GM19452 (cell line): Measurements from ENCODE around the gene TBC1D23.
A peak's percentile ranks its signal among the peaks of the same experiment; 100 is the strongest.
"Not testable (repeated sequence)": the region's sequence is repeated elsewhere in the genome, so short reads cannot be mapped to it uniquely, and the experiment has no call there.

Experiments used
- ATAC-seq: cut with Tn5 transposase; IDR thresholded peaks from one replicate; pipeline ENCODE4 v1.9.1; 2021; ENCODE audit not compliant: unreplicated experiment

The TBC1D23 gene

DNA sequence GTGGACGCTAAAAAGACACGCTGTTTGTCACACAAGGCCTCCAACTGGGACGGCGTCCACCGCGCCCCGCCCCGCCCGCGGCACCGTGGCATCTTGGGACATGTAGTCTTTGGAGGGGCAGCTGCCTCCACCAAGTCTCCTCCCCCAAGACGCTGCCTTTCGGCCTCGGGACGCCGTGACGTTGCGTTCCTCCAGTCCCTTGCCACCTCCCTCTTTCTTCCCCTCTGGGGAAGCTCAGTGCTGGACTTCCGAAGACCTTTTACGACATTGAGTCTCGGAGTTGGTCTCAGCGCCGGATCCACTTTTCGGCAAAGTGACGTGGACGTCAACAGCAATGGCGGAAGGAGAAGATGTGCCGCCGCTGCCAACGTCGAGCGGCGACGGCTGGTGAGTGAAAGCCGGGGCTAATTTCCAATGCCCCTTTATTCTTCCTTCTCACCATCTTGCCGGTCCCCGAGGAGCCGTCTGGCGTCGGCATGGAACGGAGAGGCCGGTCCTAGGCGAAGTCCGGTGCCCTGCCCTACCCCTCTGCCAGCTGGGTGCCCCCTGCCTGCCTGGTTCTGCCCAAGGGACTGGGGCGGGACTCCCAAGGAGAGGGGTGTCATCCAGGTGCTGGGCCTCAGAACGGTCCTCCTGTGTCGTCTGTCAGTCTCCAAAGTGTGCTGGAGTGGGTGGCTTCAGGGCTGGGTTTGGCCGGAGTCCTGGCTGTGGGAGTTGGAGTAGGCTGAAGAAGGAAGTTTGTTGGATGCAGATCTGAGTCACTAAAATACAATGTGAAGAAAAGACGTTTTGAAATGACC lies at the start of gene TBC1D23:
TBC1D23 (plus strand) TSS at position 308 of the 800 bp plus-strand sequence; CDS start at position 335, 27 bp downstream.
- peak; percentile 100 for ATAC-seq

DNA sequence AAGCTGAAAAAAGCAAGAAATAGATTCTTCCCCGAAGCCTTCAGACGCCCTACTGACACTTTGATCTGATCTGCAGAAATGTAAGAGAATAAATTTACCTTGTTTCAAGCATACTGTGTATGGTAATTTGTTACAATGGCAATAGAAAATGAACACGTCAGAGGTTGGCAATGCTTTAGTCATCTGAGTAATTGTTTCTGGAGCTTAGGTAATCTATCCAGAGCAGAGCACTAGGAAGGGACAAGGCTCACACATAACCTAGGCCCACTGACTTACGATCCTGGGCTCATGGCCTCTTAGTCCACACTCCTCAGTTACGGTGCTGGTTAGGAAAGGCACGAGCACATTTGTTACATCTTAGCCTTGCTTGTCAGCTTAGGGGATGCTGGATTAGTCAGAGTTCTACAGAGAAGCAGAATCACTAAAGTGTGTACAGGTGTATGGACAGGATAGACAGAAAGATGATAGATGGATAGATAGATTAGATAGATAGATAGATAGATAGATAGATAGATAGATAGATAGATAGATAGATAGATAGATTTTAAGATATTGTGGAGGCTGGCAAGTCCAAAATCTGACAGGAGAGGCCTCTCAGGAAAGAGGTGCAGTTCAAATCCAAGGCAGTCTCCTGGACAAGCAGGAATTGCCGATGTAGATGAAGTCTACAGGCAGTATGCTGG lies 46.8 kb upstream of the TBC1D23 start:
- ATAC-seq, result no peak

DNA sequence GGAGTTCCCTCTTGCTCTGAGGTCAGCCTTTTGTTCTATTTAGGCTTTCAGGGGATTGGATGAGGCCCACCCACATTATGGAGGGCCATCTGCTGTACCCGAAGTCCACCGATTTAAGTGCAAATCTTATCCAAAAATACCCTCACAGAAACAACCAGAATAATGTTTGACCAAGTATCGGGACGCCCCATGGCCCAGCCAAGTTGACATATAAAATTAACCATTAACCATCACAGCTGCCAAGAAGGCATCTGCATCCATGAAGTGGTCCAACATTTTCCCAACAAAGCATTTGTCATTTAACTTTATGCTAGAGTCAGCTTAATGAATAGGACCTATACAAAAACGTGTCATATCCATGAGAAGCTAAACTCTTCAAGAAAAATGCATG lies 46.2 kb upstream of the TBC1D23 start:
- no peak for ATAC-seq

DNA sequence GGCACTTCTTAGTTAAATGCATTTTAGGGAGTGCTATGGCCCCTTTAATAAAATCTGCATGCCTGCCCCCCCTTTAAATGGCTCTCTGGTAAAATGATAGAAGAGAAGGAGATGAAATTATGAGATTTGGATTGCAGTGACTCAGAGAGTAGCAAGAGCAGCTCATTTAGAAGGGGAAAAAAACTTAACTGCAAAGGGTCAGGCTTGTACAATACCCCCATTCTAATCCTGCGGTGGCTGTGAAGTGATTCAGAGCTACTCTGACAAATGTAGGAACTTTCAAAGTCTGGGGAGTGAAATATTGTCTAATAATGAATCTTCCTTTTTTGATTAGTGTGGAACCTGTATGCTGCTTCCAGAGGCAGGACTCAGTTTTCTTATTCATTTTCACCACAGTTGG lies 44.1 kb upstream of the TBC1D23 start:
- ATAC-seq, result no peak

DNA sequence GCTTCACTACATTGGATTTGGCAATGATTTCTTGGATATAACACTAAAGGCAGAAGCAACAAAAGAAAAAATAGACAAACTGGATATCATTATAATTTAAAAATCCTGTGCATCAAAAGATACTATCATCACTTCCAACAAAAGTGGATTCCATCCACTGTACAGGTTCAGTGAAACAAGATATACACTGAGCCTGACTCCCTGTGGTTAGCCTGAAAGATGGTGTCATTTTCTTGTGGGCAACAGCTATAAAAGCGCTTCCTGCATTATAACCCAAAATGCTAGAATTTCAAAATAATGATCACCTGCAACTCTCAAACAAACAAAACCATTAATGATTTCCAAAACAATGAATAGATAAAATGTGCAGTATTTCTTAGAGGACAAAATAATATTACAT lies 39.6 kb upstream of the TBC1D23 start:
- ATAC-seq, result no peak

DNA sequence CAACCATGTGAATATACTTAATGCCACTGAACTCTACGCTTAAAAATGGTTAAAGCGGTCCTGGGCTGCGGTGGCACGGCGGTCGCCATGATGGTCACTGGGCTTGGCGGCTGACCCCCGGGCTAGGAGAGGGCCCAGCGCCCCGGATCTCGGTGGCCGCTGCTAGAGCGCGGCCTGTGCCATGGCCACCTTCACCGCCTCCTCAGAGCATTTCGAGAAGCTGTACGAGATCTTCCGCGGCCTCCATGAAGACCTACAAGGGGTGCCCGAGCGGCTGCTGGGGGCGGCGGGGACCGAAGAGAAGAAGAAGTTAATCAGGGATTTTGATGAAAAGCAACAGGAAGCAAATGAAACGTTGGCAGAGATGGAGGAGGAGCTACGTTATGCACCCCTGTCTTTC lies 35.6 kb upstream of the TBC1D23 start:
- ATAC-seq, result no peak

DNA sequence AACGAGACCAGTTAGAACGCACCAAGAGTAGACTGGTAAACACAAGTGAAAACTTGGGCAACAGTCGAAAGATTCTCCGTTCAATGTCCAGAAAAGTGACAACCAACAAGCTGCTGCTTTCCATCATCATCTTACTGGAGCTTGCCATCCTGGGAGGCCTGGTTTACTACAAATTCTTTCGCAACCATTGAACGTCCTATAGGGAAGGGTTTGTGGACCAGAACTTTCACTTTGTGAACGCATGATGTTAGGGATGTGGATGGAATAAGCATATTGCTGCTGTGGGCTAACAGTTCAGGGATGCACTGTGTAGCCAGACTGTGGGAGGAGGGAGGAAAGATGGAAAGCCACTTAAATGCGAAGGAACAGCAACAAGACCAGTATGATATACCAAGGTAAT lies 34.9 kb upstream of the TBC1D23 start:
- ATAC-seq, result no peak

DNA sequence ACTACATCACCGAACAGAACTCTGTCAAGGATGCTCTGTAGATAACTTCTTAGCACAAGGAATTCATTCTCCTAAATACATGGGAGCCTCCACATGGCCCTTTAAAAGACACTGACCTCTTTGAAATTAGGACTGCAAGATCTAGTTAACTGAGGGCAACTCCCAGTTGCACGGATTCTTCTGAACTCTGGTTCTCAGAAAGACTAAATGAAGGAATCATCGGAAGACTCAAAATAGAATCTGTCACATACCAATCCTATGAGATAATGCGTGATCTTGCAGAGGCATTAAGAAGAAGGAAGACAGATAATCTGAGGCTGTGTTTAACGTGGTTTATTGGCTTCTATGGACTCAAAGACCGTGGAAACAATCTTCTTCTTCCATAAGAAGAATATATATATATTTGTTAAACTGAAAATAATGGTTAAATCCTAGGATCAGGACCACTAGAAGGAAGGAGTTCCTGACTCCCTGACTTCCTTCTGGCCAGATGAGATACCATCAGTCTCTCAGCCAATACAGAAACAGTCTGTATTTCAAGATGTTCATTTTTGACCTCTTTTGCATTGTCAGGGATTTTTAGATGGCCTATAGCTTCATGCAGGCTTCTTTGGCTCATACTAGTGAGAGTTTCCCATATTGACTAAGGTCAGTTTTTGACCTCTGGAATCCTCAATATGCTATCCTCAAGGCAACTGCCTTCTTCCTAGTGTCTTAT lies 33.9 kb upstream of the TBC1D23 start:
- no peak for ATAC-seq

DNA sequence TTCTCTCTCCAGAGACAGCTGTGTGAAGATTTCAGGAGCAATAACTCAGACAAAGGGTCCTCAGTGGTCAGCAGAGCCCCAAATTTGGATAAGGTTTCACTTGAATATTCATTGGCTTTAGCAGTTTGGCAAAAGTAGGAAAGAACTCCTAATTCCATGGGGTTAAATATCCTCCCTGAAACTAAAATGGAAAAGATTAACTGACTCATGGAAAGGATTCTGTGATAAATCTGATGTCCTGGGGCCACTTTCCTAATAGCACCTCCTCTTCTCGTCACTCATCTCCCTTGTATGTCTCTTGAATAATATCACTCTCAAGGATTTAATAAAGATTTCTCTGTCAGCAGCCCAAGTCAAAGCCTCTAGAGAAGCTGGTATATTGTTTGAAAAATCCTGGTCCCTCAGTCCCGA lies 33.3 kb upstream of the TBC1D23 start:
- no peak for ATAC-seq

DNA sequence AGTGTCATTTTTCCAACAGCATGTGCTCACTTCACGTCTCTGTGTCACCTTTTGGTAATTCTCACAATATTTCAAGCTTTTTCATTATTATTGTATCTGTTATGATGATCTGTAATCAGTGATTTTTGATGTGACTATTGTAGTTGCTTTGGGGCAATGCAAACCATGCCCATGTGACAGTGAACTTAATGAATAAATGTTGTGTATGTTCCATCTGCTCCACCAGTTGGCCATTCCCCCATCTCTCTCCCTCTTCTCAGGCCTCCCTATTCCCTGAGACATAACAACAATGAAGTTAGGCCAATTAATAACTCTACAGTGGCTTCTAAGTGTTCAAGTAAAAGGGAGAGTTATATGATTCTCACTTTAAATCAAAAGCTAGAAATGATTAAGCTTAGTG lies 32.5 kb upstream of the TBC1D23 start:
- no peak for ATAC-seq

DNA sequence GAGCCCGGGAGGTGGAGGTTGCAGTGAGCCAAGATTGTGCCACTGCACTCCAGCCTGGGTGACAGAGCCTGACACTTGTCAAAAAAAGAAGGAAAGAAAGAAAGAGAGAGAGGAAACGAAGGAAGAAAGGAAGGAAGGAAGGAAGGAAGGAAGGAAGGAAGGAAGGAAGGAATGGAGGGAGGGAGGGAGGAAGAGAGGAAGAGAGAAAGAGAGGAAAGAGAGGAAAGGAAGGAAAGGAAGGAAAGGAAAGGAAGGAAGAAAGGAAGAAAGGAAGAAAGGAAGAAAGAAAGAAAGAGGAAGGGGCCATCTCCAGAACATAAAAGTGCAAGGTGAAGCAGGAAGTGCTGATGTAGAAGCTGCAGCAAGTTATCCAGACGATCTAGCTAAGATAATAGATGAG lies 31.6 kb upstream of the TBC1D23 start:
- not testable (repeated sequence) for ATAC-seq

DNA sequence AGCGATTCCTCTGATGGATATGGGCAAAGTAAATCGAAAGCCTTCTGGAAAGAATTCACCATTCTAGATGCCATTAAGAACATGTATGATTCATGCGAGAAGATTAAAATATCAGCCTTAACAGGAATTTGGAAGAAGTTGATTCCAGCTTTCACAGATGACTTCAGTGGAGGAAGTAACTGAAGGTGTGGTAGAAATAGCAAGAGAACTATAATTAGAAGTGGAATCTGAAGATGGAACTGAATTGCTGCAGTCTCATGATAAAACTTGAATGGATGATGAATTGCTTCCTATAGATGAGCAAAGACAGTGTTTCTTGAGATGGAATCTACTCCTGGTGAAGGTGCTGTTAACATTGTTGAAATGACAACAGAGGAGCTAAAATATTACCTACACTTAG lies 30.1 kb upstream of the TBC1D23 start:
- ATAC-seq, result no peak

DNA sequence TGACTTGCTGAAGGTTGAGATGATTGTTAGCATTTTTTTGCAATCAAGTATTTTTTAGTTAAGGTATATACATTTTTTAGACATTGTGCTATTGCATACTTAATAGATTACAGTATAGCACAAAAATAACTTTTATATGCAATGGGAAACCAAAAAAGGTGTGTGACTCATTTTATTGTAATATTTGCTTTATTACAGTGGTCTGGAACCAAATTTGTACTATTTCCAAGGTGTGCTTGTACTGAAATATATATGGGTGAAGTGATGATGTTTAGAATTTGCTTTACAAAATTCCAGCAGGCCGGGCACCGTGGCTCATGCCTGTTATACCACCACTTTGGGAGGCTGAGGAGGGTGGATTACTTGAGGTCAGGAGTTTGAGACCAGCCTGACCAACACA lies 29.1 kb upstream of the TBC1D23 start:
- ATAC-seq, result no peak

DNA sequence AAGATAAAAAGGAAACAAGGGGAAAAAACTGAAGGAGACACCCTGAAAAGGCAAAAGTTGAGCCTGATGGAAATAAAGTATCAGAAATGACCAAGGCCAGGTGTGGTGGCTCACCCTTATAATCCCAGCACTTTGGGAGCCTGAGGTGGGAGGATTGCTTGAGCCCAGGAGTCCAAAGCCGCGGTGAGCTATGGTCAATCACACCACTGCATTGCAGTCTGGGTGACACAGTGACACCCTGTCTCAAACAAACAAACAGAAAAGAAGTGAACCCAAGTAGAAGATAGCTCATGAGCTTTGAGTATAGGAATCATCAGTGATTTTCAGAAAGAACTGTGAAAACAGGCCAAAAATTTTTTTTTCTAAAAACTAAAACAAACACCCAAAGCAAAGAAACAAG lies 26.4 kb upstream of the TBC1D23 start:
- ATAC-seq, result no peak

DNA sequence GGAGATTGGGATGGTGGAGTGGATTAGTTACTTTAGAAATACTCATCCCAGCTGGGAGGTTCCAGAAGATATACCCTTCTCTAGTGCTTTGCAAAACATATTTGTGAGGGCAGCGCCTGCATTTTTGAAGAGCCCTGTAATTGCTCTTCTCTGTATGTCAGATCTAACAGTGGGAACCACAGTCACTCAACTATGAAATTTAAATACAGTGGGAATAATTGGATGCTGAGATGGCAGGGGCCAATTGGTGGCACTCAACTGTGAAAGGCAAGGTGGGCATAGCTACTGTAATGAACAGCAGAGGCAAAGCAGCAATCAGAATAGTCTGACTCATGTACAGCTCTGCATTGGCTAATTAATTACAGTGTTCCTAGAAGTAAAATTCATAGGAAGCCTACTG lies 22.2 kb upstream of the TBC1D23 start:
- no peak for ATAC-seq

DNA sequence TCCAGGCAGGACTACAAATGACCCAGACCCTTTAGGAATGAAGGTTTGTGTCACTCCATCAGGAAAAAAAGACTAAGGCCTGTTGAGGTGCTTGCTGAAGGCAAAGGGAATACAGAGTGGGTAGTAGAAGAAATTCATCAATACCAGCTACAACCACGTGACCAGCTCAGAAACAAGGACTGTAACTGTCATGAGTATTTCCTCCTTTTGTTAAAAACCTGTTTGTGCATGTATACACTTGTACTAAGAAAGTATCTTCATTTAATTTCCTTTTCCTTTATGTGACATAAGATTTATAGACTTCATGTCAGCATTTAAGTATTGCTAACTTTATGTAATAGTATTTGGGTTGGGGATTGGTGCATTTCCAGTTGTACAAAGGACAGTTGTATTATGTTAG lies 18.3 kb upstream of the TBC1D23 start:
- not testable (repeated sequence) for ATAC-seq

DNA sequence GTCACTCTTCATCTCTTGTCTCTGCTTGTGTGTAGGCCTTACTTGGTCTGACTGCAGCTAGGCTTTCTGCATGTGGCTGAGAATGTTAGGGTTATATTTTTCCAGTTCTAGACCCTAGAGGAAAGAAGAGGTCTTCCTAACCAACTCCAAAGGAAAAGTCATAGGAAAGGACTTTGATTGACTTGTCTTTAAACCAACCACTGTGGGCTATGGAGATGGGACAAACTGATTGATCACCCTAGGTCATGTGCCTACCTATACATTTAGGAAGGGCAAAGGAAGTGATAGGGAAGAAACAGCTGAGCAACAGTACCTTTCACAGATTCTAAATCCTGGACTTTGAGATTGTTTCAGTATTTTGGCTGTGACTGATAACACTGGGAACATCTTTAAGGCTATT lies 16.5 kb upstream of the TBC1D23 start:
- no peak for ATAC-seq

DNA sequence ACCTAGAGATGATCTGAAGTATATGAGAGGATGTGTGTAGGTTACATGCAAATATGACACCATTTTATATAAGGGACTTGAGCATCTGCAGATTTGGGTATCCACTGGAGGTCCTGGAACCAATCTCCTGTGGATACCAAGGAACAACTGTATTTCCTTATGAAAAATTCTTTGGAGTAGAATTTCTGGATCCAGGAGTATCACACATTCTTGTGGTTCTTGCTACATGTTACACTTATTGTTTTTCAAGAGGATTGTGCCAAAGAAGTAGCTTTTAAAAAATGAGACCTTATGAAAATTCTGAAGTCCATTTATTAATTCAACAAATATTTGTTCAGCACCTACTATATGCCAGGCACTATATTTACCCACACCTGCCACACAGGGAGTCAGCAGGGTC lies 15.7 kb upstream of the TBC1D23 start:
- no peak for ATAC-seq

DNA sequence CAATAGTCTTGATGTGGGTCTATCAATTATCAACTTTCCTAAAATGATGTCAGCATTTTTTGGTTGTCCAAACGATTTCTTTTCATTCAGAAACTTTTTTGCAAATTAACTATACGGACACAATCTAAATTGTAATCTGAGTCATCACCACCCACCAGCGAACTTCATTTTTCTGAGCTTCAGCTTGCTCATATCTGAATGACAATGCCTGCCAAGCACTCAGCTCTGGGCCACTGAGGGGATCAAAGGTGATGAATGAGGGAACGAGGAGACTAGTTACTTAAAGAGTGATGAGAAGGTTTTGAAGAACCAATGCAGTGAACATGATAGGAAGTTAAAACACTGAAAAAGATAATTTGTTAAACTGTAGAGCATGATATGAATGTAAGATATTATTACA lies 14.9 kb upstream of the TBC1D23 start:
- no peak for ATAC-seq

DNA sequence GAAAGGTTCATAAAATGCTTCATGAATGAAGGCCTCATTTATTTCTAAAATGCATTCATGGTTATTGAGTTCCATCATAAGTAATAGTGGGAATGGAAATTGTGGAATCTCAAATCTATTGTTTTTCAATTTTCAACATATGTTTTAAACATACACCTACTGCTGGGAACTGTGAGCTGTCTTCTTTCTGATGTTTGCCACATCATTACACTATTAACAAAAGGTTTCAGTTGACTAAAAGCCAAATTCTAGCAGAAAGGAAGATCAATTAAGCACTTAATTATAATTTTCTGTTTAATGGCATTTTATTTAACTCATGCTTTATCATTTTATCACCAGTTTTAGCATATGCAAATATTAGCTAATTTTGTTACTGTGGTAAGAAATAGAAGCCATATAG lies 13.8 kb upstream of the TBC1D23 start:
- ATAC-seq, result no peak

DNA sequence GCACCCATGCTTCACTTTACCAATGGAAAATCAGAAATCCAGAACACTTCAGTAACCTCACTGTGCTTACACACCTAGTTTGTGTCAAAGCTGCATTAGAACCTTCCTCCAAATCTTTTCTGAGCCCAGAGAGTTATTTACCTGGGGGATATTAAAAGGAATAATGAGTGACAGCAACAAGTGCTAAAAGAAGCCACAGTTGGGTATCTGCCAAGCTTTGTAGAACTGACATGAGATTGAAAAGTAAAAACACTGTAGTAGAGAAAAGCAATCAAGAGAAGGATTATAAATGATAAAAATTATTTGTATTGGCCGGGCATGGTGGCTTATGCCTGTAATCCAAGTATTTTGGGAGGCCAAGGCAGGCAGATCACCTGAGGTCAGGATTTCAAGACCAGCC lies 8.8 kb upstream of the TBC1D23 start:
- ATAC-seq, result no peak

DNA sequence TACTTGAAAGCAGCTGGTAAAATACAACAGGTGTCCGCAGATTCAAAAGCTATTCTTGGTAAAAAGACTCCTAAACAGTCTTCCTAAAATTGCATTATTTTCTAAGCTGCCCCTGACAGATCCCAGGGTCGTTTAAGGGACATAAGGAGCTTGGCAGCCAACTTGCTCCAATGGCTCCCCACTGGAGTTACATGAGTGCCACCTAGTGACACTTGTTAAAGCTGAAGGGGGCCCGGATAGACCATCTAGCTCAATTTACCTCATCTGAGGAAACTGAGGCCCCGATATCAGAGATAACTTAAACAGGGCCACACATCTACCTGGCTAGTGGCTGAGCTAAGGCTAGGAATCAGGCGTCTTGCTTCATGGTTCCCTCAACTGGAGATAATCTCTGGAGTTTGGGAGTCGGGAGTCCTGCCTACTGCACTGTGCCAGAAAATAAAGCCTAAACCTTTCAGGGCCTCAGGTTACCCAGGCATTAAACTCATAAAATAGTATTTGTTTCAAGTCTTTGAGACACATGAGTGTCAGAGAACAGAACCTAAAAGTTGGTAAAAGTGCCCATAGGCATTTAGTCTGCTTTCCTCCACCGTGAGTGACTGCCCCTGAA lies 6.5 kb upstream of the TBC1D23 start:
- ATAC-seq, result no peak
